Measurements from ENCODE around the gene SOSTDC1. TPM values are rescaled to one million over a fixed set of nuclear protein-coding genes. Genes with fewer than 3 reads are reported as not detected.
"Not testable (repeated sequence)": the region's sequence is repeated elsewhere in the genome, so short reads cannot be mapped to it uniquely, and the experiment has no call there.

SOSTDC1 gene
- total and polyA plus RNA-seq, 4 donors, result not detected

DNA sequence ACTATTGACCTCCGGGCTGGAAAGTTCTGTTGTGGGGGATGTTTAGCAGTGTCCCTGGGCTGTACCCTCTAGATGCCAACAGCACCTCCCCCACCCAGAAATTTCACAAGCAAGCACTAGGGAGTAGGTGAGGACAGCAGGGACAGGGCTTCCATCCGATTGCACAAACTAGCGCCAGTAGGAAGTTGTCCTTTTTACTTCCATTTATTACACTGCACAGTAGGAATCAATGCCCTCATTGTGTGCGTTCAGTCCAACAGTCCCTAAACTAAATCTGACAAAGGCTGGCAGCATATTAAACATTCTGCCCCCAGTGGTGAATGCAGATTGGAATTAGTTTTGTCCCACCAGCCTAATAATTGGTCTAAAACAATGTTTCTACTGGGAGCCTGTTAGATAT lies 6.4 kb upstream of the SOSTDC1 start:
- DNase-seq, result no peak
- Histone ChIP-seq H3K36me3 (ENCODE audit: control insufficient read depth in 1 of 2, insufficient read depth in 2 of 2, low read length in 1 of 2) (no peaks in the 10 kb centered on the region), H3K4me1 (ENCODE audit: control insufficient read depth in 1 of 2, insufficient read depth in 2 of 2, low read length in 2 of 2) (no peaks in the 10 kb centered on the region), H3K9me3 (ENCODE audit: control insufficient read depth, low read length) (no peaks in the 10 kb centered on the region), H3K27ac (ENCODE audit: low read depth in 1 of 2, low read length in 2 of 2) (no peak overlapping the region), H3K4me3 (ENCODE audit: low read length in 2 of 2) (no peak overlapping the region), H3K27me3 (ENCODE audit: control insufficient read depth in 1 of 2, insufficient read depth in 2 of 2, low read length in 1 of 2) (no peaks in the 10 kb centered on the region)
- 88 to 93% methylated on average over 4 of the region's 4 CpGs for whole genome bisulfite sequencing, 2 donors
- intact Hi-C loops (cut with DNase I), result no loop called here
- no peak for ATAC-seq (ENCODE audit: low FRiP score)

DNA sequence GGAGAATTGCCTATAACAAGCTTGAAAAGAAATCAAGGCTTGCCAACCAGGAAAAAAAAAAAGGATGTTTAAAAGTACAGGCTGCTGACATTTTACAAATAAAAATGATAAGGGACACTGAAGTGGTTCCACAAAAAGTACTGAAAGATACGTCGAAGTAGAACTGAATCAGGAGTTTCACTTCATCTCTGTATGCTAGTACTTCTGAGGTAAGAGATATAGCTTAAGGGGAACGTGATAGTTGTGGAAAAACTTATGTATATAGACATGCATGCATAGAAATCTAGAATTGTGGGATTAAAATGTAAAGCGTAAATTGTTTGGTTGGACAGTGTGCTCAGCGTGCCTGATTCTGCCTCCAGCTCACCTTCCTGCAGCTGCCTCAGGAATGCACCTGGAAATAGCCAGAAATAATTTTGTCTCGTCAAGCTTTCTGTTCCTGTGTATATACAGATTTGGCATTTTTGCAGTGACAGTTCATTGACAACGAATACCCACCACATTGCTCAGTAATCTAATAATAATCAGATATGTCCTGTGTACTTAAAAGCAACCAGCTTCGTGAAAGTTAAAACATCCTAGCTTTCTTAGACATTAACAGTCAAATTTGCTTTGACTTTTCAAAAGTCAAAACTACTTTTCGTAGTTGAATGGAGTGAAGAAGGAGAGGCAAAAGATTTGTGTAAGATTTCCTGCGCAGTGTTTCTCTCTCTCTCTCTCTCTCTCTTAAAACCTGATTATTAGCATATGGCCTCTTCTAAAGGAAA lies 1.4 kb downstream of the SOSTDC1 start:
- no peak for ATAC-seq (ENCODE audit: low FRiP score)
- no peaks in the 10 kb centered on the region for H3K27me3 ChIP-seq (ENCODE audit: control insufficient read depth in 1 of 2, insufficient read depth in 2 of 2, low read length in 1 of 2)

DNA sequence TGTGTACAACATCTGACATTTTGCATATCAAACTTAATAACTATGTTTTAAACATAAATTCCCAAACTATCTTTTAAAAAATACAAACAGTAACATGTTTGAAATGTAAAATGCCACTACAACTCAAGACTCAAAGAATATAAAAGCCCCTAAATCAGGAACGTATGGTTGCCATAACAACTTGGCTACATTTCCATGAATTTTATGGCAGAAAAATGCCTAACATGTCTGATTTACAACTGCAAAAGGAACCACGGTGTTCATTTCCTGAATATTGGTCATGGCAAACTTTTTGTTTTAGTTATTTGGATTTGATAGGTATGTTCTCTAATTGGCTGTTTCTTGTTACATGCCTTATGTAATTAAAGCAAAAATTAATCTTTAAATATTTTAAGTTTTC lies 2.0 kb downstream of the SOSTDC1 start:
- H3K27ac ChIP-seq (ENCODE audit: low read depth in 1 of 2, low read length in 2 of 2), result no peak overlapping the region
- intact Hi-C loops (cut with DNase I), result no loop called here
- peaks cover 0 to 3% of the 10 kb centered on the region in 2 donors for H3K4me1 ChIP-seq (ENCODE audit: control insufficient read depth in 1 of 2, insufficient read depth in 2 of 2, low read length in 2 of 2)
- no peaks in the 10 kb centered on the region for H3K36me3 ChIP-seq (ENCODE audit: control insufficient read depth in 1 of 2, insufficient read depth in 2 of 2, low read length in 1 of 2)
- ATAC-seq (ENCODE audit: low FRiP score), result no peak
- WGBS, 2 donors, result 40 to 45% methylated on average over 2 of the region's 2 CpGs
- H3K27me3 ChIP-seq (ENCODE audit: control insufficient read depth in 1 of 2, insufficient read depth in 2 of 2, low read length in 1 of 2), result no peaks in the 10 kb centered on the region
- no peak for DNase-seq
- no peaks in the 10 kb centered on the region for H3K9me3 ChIP-seq (ENCODE audit: control insufficient read depth, low read length)
- H3K4me3 ChIP-seq (ENCODE audit: low read length in 2 of 2), result no peak overlapping the region

More for the DNA sequence above, 1.4 kb downstream of the SOSTDC1 start:
- no peaks in the 10 kb centered on the region for H3K9me3 ChIP-seq (ENCODE audit: control insufficient read depth, low read length)
- intact Hi-C loops (cut with DNase I), result no loop called here
- WGBS, 2 donors, result 19 to 29% methylated on average over 10 of the region's 10 CpGs
- no peak for DNase-seq
- no peak overlapping the region for H3K27ac ChIP-seq (ENCODE audit: low read depth in 1 of 2, low read length in 2 of 2)
- no peak overlapping the region for H3K4me3 ChIP-seq (ENCODE audit: low read length in 2 of 2)
- H3K36me3 ChIP-seq (ENCODE audit: control insufficient read depth in 1 of 2, insufficient read depth in 2 of 2, low read length in 1 of 2), result no peaks in the 10 kb centered on the region
- H3K4me1 ChIP-seq (ENCODE audit: control insufficient read depth in 1 of 2, insufficient read depth in 2 of 2, low read length in 2 of 2), result peaks cover 0 to 3% of the 10 kb centered on the region in 2 donors

DNA sequence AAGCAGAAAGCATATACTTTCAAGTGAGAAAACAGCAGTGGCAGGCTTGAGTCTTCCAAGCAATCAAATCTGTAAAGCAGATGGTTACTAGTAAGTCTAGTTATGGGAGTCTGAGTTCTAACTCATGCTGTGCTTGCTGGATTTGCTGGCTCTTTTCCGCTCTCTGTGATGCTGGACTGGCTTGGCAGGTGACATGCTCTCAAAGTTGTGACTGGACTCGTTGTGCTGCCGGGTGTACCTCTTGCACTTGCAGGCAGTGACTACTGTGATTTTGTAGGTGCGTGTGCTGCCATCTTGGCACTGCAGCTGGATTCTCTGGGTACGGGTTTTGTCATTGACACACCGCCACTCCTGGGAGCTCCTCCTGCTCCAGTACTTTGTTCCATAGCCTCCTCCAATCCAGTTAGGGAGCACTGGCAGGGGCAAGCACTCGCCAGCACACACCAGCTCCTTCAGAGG lies 3.1 kb downstream of the SOSTDC1 start:
- Histone ChIP-seq H3K27ac (ENCODE audit: low read depth in 1 of 2, low read length in 2 of 2) (no peak overlapping the region), H3K27me3 (ENCODE audit: control insufficient read depth in 1 of 2, insufficient read depth in 2 of 2, low read length in 1 of 2) (no peaks in the 10 kb centered on the region), H3K4me3 (ENCODE audit: low read length in 2 of 2) (no peak overlapping the region), H3K4me1 (ENCODE audit: control insufficient read depth in 1 of 2, insufficient read depth in 2 of 2, low read length in 2 of 2) (peaks cover 0 to 3% of the 10 kb centered on the region in 2 donors), H3K36me3 (ENCODE audit: control insufficient read depth in 1 of 2, insufficient read depth in 2 of 2, low read length in 1 of 2) (no peaks in the 10 kb centered on the region), H3K9me3 (ENCODE audit: control insufficient read depth, low read length) (no peaks in the 10 kb centered on the region)
- DNase-seq (no peak), ATAC-seq (ENCODE audit: low FRiP score) (no peak)
- 90 to 93% methylated on average over 7 of the region's 7 CpGs for WGBS, 2 donors
- intact Hi-C loops (cut with DNase I), result no loop called here

DNA sequence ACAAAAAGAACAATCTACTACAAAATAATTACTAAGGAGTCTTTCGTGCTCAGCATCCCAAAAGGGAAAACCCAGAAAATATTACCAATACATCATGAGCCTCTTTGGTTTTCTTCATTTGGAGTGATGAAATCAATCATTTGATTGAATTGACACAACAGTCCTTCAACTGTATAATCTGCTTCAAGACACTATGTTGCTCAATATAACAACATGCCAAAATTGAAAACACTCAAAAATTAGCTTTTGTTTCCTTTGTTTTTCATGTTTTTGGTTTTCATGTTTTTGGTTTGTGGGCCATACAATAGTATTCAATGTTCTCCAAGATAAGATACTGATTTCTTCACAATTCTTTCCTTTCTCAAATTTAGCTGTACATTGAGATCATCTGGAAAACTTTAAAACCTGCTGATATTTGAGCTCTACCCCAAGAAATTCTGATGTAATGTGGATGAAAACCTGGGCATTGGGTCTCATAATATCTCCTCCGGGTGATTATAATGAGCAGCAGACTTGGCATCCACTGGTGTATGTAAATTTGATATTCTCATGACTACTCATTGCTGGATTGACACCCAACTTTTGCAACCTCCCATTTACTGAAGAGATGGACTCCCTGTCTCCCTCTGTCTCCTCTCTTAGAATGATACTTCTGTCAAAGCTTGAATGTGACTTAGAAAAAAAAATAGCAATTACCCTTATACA lies 4.6 kb downstream of the SOSTDC1 start:
- intact Hi-C loops (cut with DNase I), result no loop called here

DNA sequence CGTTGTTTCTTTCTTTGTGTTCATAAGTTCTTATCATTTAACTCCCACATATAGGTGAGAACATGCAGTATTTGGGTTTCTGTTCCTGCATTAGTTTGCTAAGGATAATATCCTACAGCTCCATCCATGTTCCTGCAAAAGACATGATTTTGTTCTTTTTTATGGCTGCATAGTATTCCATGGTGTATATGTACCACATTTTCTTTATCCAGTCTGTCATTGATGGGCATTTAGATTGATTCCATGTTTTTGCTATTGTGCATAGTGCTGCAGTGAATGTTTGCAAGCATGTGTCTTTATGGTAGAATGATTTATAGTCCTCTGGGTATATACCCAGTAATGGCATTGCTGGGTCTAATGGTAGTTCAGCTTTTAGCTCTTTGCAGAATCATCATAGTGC lies 9.2 kb downstream of the SOSTDC1 start:
- H3K4me3 ChIP-seq (ENCODE audit: low read length in 2 of 2); H3K36me3 ChIP-seq (ENCODE audit: control insufficient read depth in 1 of 2, insufficient read depth in 2 of 2, low read length in 1 of 2); H3K9me3 ChIP-seq (ENCODE audit: control insufficient read depth, low read length); intact Hi-C loops (cut with DNase I); DNase-seq; H3K4me1 ChIP-seq (ENCODE audit: control insufficient read depth in 1 of 2, insufficient read depth in 2 of 2, low read length in 2 of 2); ATAC-seq (ENCODE audit: low FRiP score); H3K27ac ChIP-seq (ENCODE audit: low read depth in 1 of 2, low read length in 2 of 2); H3K27me3 ChIP-seq (ENCODE audit: control insufficient read depth in 1 of 2, insufficient read depth in 2 of 2, low read length in 1 of 2): not testable (repeated sequence)
- WGBS, 2 donors, result 52 to 93% methylated on average over 1 of the region's 1 CpG

More for the DNA sequence above, 4.6 kb downstream of the SOSTDC1 start:
- H3K4me1 ChIP-seq (ENCODE audit: control insufficient read depth in 1 of 2, insufficient read depth in 2 of 2, low read length in 2 of 2), result peaks cover 0 to 3% of the 10 kb centered on the region in 2 donors
- no peaks in the 10 kb centered on the region for H3K27me3 ChIP-seq (ENCODE audit: control insufficient read depth in 1 of 2, insufficient read depth in 2 of 2, low read length in 1 of 2)
- no peak for DNase-seq
- no peak overlapping the region for H3K27ac ChIP-seq (ENCODE audit: low read depth in 1 of 2, low read length in 2 of 2)
- ATAC-seq (ENCODE audit: low FRiP score), result no peak
- 85 to 89% methylated on average over 2 of the region's 2 CpGs for WGBS, 2 donors
- no peaks in the 10 kb centered on the region for H3K36me3 ChIP-seq (ENCODE audit: control insufficient read depth in 1 of 2, insufficient read depth in 2 of 2, low read length in 1 of 2)
- H3K4me3 ChIP-seq (ENCODE audit: low read length in 2 of 2), result no peak overlapping the region
- no peaks in the 10 kb centered on the region for H3K9me3 ChIP-seq (ENCODE audit: control insufficient read depth, low read length)

DNA sequence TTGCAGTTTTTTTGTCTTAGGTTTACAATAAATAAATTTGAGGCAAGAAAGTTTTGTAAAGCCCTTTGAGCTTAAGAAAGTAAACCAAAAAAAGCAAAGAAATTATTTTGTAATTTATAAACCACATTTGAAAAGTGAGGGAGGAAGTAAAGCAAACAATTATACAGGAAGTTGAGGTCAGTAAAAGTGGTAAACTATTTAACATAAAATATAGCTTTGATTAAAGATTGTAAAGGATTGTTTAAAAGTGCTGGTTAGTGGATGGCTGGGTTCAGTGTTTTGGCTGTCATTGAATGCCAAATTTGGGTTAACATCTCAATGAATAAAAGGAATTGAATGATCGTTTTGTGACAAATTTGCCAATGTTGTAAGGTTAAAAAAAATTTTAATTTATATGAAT lies 9.9 kb downstream of the SOSTDC1 start:
- Histone ChIP-seq H3K4me1 (ENCODE audit: control insufficient read depth in 1 of 2, insufficient read depth in 2 of 2, low read length in 2 of 2) (no peaks in the 10 kb centered on the region), H3K36me3 (ENCODE audit: control insufficient read depth in 1 of 2, insufficient read depth in 2 of 2, low read length in 1 of 2) (no peaks in the 10 kb centered on the region), H3K4me3 (ENCODE audit: low read length in 2 of 2) (no peak overlapping the region), H3K27me3 (ENCODE audit: control insufficient read depth in 1 of 2, insufficient read depth in 2 of 2, low read length in 1 of 2) (no peaks in the 10 kb centered on the region), H3K27ac (ENCODE audit: low read depth in 1 of 2, low read length in 2 of 2) (no peak overlapping the region), H3K9me3 (ENCODE audit: control insufficient read depth, low read length) (no peaks in the 10 kb centered on the region)
- DNase-seq (no peak), ATAC-seq (ENCODE audit: low FRiP score) (no peak)
- intact Hi-C loops (cut with DNase I), result no loop called here
- 73 to 89% methylated on average over 1 of the region's 1 CpG for whole genome bisulfite sequencing, 2 donors

DNA sequence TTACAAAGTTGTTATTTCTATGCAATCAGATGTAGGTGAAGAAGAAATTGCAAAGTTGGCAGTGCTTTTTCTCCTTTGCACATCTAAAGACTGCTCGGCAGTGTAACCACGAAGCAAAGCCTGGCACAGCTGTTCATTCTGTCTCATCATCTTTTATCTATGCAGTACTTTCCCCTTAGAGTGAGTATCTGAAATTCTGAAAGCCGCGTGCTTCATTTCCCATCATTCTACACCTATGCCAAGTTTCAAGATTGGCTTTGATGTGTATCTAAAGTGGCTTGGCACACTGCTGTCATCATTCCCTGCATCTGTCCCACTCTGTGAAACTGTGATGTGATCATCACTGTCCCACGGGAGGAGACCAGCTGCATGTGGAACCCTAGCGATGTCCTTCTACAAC lies 15.2 kb downstream of the SOSTDC1 start:
- intact Hi-C loops (cut with DNase I), result no loop called here
- H3K4me1 ChIP-seq (ENCODE audit: control insufficient read depth in 1 of 2, insufficient read depth in 2 of 2, low read length in 2 of 2), result no peaks in the 10 kb centered on the region
- 92 to 94% methylated on average over 6 of the region's 6 CpGs for WGBS, 2 donors
- no peak for DNase-seq
- no peak overlapping the region for H3K27ac ChIP-seq (ENCODE audit: low read depth in 1 of 2, low read length in 2 of 2)
- no peaks in the 10 kb centered on the region for H3K9me3 ChIP-seq (ENCODE audit: control insufficient read depth, low read length)
- H3K36me3 ChIP-seq (ENCODE audit: control insufficient read depth in 1 of 2, insufficient read depth in 2 of 2, low read length in 1 of 2), result no peaks in the 10 kb centered on the region
- no peaks in the 10 kb centered on the region for H3K27me3 ChIP-seq (ENCODE audit: control insufficient read depth in 1 of 2, insufficient read depth in 2 of 2, low read length in 1 of 2)
- no peak overlapping the region for H3K4me3 ChIP-seq (ENCODE audit: low read length in 2 of 2)
- no peak for ATAC-seq (ENCODE audit: low FRiP score)

GRCh38 chr7:16447876-16448275 lies 17.7 kb downstream of the SOSTDC1 start:
- H3K27ac ChIP-seq (ENCODE audit: low read depth in 1 of 2, low read length in 2 of 2), result no peak overlapping the region
- no peak for ATAC-seq (ENCODE audit: low FRiP score)
- intact Hi-C loops (cut with DNase I), result no loop called here
- H3K27me3 ChIP-seq (ENCODE audit: control insufficient read depth in 1 of 2, insufficient read depth in 2 of 2, low read length in 1 of 2), result no peaks in the 10 kb centered on the region
- H3K9me3 ChIP-seq (ENCODE audit: control insufficient read depth, low read length), result no peaks in the 10 kb centered on the region
- 34 to 40% methylated on average over 1 of the region's 1 CpG for WGBS, 2 donors
- no peaks in the 10 kb centered on the region for H3K4me1 ChIP-seq (ENCODE audit: control insufficient read depth in 1 of 2, insufficient read depth in 2 of 2, low read length in 2 of 2)
- DNase-seq, result no peak
- H3K4me3 ChIP-seq (ENCODE audit: low read length in 2 of 2), result no peak overlapping the region
- no peaks in the 10 kb centered on the region for H3K36me3 ChIP-seq (ENCODE audit: control insufficient read depth in 1 of 2, insufficient read depth in 2 of 2, low read length in 1 of 2)

All from aorta (tissue), 5 donors.